HUES48 (cell line): ENCODE measurements around the gene DNAH2.

Experiments
- H3K27ac ChIP-seq: one replicate; pipeline ENCODE4 v1.7.0; 2013; ENCODE audit warnings: low read depth, low read length, inconsistent platforms
- H3K27me3 ChIP-seq: 2 replicates; pipeline ENCODE4 v1.6.1; 2013; ENCODE audit warnings: mild to moderate bottlenecking, low read length; ENCODE audit not compliant: control insufficient read depth, insufficient read depth
- H3K36me3 ChIP-seq: 2 replicates; pipeline ENCODE4 v1.6.1; 2013; ENCODE audit warnings: low read length; ENCODE audit not compliant: control insufficient read depth, insufficient read depth
- H3K4me1 ChIP-seq: 2 replicates; pipeline ENCODE4 v1.6.1; 2013; ENCODE audit warnings: mild to moderate bottlenecking, low read length; ENCODE audit not compliant: control insufficient read depth, insufficient read depth
- H3K4me3 ChIP-seq: 2 replicates; pipeline ENCODE4 v1.5.1; 2013; ENCODE audit warnings: mild to moderate bottlenecking, low read depth, low read length
- H3K9ac ChIP-seq: 2 replicates; pipeline ENCODE4 v1.6.1; 2013; ENCODE audit warnings: mild to moderate bottlenecking, low read depth, low read length, moderate library complexity
- H3K9me3 ChIP-seq: 2 replicates; pipeline ENCODE4 v1.6.1; 2013; ENCODE audit warnings: low read length; ENCODE audit not compliant: control insufficient read depth, insufficient read depth

Gene DNAH2

DNA sequence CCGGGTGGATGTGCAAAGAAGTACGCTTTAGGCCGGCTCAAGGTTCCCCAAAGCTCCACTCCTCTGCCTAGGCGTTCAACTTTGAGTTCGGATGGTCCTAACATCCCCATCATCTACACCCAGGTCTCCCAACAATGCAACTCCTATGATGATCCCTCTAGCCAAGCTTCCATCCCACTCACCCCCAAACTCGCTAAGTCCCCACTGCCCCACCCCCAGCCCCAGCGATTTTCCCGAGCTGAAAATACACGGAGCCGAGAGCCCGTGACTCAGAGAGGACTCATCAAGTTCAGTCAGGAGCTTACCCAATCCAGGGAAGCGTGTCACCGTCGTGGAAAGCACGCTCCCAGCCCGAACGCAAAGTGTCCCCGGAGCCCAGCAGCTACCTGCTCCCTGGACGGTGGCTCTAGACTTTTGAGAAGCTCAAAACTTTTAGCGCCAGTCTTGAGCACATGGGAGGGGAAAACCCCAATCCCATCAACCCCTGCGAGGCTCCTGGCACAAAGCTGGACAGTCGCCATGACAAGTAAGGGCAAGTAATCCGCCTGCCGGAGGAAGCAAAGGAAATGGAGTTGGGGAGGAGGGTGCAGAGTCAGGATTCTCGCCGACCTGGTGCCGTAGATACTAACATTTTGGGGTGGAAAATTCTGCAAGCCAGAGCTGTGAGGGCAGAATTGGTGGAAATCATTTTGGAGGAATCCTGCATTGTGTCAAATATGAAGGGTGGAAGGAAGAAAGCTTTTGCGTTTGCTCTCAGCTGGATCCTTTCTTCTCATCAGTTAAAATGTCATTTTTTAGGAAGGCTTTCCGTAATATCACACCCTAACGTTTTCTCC is 30.3 kb upstream of the DNAH2 start, which contains the start of gene TP53:
TP53 (minus strand) TSS at position 419 of the 836 bp plus-strand sequence. CDS start 10,896 bp downstream, outside the sequence.
- peak within 1 kb of the TSS; percentile 97 for H3K4me3 ChIP-seq
- peak within 1 kb of the TSS; percentile 98 for H3K9ac ChIP-seq
- peak within 1 kb of the TSS; percentile 99 for H3K27ac ChIP-seq
- peaks cover 14% of the 10 kb centered on the region for H3K4me1 ChIP-seq
- H3K27me3 ChIP-seq, result no peaks in the 10 kb centered on the region
- H3K36me3 ChIP-seq, result peaks cover 26% of the 10 kb centered on the region
- H3K9me3 ChIP-seq, result no peaks in the 10 kb centered on the region

DNA sequence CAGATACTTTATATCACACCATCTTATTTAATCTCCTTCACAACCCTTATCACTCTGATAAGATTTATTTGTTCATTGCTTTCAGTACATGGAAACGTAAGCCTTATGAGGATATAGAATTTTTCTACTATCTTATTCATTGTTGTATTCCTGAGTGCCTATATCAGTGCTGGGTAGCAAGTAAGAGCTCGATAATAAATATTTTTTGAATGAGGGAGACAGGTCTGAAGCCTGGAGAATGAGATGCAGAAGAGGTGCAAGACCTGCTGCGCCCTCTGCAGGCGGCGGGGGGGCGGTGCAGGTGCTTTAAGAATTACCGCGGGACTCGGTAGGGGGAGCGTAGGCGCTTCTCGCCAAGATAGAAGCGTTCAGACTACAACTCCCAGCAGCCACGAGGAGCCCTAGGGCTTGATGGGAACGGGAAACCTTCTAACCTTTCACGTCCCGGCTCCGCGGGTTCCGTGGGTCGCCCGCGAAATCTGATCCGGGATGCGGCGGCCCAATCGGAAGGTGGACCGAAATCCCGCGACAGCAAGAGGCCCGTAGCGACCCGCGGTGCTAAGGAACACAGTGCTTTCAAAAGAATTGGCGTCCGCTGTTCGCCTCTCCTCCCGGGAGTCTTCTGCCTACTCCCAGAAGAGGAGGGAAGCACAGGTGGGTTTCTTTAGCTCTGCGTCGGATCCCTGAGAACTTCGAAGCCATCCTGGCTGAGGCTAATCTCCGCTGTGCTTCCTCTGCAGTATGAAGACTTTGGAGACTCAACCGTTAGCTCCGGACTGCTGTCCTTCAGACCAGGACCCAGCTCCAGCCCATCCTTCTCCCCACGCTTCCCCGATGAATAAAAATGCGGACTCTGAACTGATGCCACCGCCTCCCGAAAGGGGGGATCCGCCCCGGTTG is 29.4 kb upstream of the DNAH2 start, which contains the start of gene WRAP53:
WRAP53 (plus strand) TSS at position 570 of the 900 bp plus-strand sequence; CDS start at position 742, 172 bp downstream.
- Histone ChIP-seq H3K27ac (peak within 1 kb of the TSS; percentile 99), H3K9me3 (no peaks in the 10 kb centered on the region), H3K27me3 (no peaks in the 10 kb centered on the region), H3K9ac (peak within 1 kb of the TSS; percentile 98), H3K4me3 (peak within 1 kb of the TSS; percentile 97), H3K36me3 (peaks cover 30% of the 10 kb centered on the region), H3K4me1 (peaks cover 14% of the 10 kb centered on the region)

DNA sequence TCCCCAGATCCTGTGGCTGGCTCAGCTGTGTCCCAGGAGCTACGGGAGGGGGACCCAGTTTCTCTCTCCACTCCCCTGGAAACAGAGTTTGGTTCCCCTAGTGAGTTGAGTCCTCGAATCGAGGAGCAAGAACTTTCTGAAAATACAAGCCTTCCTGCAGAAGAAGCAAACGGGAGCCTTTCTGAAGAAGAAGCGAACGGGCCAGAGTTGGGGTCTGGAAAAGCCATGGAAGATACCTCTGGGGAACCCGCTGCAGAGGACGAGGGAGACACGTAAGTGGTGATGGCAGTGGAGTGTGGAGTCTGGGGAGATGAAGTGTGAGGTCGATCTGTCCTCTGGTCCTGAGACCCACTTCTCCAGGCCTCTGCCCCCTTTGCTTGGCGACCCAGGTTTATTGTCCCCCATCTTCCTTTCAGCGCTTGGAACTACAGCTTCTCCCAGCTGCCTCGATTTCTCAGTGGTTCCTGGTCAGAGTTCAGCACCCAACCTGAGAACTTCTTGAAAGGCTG is 28.7 kb upstream of the DNAH2 start:
- Histone ChIP-seq H3K4me1 (peaks cover 14% of the 10 kb centered on the region), H3K4me3 (peak overlapping the region; percentile 97), H3K36me3 (peaks cover 34% of the 10 kb centered on the region), H3K9me3 (no peaks in the 10 kb centered on the region), H3K9ac (peak overlapping the region; percentile 57), H3K27ac (peak overlapping the region; percentile 70), H3K27me3 (no peaks in the 10 kb centered on the region)

DNA sequence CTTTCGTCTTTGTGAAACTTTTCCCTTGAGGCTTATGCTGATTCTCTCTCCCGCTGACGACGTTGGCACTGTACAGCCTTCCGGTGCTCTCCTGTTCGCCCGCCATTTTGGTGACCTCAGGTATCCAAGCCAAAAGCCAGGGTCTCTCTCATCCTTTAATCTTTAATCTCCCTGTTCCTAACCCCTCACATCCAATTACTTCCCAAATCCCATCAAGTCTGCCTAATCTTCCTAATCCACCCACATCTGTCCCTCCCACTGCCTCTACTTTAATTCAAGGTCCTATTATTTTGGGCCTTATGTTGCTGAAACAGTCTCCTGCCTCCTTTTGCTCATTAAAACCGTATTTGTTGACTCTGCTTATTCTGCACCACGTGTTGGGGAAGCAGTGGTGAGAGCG is 22.0 kb upstream of the DNAH2 start:
- no peaks in the 10 kb centered on the region for H3K9me3 ChIP-seq
- no peaks in the 10 kb centered on the region for H3K27me3 ChIP-seq

DNA sequence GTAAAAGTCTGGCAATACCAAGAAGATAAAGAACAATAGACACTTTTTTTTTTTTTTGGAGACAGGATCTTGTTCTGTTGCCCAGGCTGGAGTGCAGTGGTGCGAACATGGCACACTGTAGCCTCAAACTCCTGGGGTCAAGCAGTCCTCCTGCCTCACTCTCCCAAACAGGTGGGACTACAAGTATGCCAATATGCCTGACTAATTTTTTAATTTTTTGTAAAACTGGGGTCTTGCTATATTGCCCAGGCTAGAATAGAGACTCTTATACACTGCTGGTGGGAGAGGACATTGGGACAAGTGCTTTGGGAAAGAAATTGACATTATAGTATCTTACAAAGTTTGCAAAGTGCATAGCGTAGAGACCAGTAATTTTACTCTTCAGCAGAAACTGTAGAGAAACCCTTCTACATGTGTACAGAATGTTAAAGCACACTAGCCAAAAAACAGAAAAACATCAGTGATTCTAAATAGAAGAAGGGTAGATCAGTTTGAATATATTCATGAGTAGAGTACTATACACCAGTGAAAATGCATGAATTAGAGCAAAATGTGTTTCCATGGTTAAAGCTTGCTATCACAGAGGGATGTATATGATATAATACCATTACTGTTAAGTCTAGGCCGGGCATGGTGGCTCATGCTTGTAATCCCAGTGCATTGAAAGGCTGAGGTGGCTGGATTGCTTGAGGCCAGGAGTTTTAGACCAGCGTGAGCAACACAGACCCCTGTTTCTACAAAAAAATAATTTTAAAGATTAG is 19.5 kb upstream of the DNAH2 start:
- Histone ChIP-seq H3K9ac (no peak overlapping the region), H3K36me3 (peaks cover 39% of the 10 kb centered on the region), H3K4me3 (no peak overlapping the region), H3K27ac (no peak overlapping the region), H3K4me1 (peaks cover 1% of the 10 kb centered on the region; the same call in 1 of the 2 replicates), H3K9me3 (no peaks in the 10 kb centered on the region), H3K27me3 (no peaks in the 10 kb centered on the region)

More for the DNA sequence above, 22.0 kb upstream of the DNAH2 start:
- Histone ChIP-seq H3K27ac (no peak overlapping the region), H3K36me3 (peaks cover 26% of the 10 kb centered on the region), H3K9ac (no peak overlapping the region), H3K4me1 (no peaks in the 10 kb centered on the region), H3K4me3 (no peak overlapping the region)

DNA sequence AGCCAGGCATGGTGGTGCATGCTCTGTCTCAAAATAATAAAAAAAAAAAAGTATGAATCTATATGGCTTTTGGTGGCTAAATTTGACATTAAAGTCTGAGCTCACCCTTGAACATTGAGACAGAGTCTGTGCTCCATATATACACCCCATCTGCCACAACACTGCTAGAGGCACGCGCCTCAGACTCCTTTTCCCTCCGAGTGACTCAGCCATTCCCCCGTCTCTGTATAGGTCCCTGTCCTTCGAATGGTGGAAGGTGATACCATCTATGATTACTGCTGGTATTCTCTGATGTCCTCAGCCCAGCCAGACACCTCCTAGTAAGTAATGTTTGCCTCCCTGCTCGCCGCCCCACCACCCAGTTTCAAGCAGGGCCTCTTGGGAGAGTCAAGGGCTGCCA is 17.0 kb upstream of the DNAH2 start:
- Histone ChIP-seq H3K4me1 (peaks cover 8% of the 10 kb centered on the region), H3K27ac (no peak overlapping the region), H3K4me3 (no peak overlapping the region), H3K9ac (no peak overlapping the region), H3K36me3 (peaks cover 24% of the 10 kb centered on the region; the same call in 1 of the 2 replicates), H3K9me3 (no peaks in the 10 kb centered on the region), H3K27me3 (peaks cover 6% of the 10 kb centered on the region)

DNA sequence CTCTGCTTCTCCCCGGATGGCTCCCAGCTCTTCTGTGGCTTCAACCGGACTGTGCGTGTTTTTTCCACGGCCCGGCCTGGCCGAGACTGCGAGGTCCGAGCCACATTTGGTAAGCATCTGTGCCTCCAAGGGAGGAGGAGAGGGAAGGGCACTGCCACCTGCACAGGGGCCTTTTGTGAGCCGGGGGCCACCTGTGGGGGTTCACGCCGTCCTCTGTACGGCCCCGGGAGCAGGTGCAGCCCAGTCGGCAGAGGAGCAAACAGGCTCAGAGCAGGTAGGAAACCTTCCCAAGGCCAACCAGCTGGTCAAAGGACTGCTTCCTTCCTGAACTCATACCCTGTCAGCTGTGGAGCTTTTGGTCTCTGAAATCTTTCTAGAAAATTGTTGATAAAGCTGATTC is 15.9 kb upstream of the DNAH2 start:
- H3K4me1 ChIP-seq, result peaks cover 19% of the 10 kb centered on the region
- peaks cover 18% of the 10 kb centered on the region; the same call in 1 of the 2 replicates for H3K36me3 ChIP-seq
- no peak overlapping the region for H3K27ac ChIP-seq
- peaks cover 15% of the 10 kb centered on the region for H3K27me3 ChIP-seq
- H3K9me3 ChIP-seq, result no peaks in the 10 kb centered on the region
- H3K4me3 ChIP-seq, result no peak overlapping the region
- no peak overlapping the region for H3K9ac ChIP-seq

DNA sequence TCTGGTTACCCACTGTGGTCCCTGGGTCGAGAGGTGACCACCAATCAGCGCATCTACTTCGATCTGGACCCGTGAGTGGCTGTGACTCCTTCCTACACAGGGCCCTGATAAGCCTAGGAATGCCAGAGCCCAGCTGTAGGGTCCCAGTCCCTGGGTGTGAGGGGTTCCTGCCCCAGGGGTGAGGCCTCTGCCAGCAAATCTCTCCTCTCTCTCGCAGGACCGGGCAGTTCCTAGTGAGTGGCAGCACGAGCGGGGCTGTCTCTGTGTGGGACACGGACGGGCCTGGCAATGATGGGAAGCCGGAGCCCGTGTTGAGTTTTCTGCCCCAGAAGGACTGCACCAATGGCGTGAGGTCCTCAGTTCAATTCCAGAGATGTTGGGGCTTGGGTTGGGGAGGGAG is 14.8 kb upstream of the DNAH2 start:
- peaks cover 16% of the 10 kb centered on the region for H3K27me3 ChIP-seq
- H3K27ac ChIP-seq, result no peak overlapping the region
- no peak overlapping the region for H3K9ac ChIP-seq
- H3K4me1 ChIP-seq, result peaks cover 20% of the 10 kb centered on the region
- H3K4me3 ChIP-seq, result no peak overlapping the region; the same call in 1 of the 2 replicates
- H3K9me3 ChIP-seq, result no peaks in the 10 kb centered on the region
- H3K36me3 ChIP-seq, result peaks cover 16% of the 10 kb centered on the region; the same call in 1 of the 2 replicates

DNA sequence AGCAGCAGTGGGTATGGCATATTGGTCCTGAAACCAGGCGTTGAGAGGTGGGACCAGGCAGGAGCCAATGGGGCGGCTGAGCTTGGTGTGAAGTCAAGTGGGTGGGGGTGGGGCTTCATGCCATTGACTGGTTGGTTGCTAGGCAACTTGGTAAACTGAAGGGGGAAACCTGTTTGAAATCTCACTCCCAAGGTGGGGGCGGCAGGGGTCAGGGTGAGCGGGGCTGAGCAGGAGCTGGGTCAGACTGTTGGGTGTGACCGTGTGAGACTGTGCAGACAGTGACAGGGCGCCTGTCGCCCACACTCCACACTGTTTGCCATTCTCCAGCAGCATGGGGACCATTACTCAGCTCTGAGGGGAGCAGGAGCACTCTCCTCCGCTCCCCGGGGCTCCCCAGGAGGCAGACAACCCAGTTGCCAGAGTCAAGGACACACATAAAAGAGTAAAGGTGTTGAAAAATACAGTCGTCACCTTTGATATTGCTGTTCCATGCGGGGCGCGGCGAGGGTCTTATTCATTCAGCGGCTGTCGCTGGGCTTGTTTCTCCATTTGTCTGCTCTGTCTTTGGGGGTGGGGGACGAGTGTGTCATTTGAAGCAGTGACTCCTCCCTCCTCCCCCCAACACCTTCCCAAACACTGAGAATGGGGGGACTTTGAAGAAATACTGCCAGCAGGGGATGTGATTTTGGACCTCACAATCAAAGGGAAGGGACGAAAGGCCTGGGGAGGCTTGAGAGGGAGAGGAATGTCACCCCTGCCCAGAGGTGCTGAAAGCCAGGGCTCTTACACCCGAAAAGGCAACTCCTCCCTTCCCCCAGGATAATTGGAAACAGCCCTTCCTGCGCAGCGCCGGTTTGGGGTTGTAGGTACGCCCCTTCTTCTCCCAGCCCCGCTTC is 13.7 kb upstream of the DNAH2 start:
- Histone ChIP-seq H3K4me3 (peak overlapping the region; percentile 67), H3K36me3 (peaks cover 16% of the 10 kb centered on the region; the same call in 1 of the 2 replicates), H3K9ac (no peak overlapping the region), H3K27ac (peak overlapping the region; percentile 50), H3K9me3 (no peaks in the 10 kb centered on the region), H3K27me3 (peaks cover 16% of the 10 kb centered on the region), H3K4me1 (peaks cover 20% of the 10 kb centered on the region)
